Suprapubic skin (tissue), 3 donors: ENCODE measurements around the gene HCN2.
"Not testable (repeated sequence)": the region's sequence is repeated elsewhere in the genome, so short reads cannot be mapped to it uniquely, and the experiment has no call there.

Source experiments
- EP300 ChIP-seq: sonication (generic); formaldehyde crosslinking; IDR thresholded peaks from one replicate; pipeline ENCODE4 v1.6.1; 2017; ENCODE audit warnings: antibody characterized with exemption
- POLR2A ChIP-seq, 2 donors: fragments of 450-650 bp; IDR thresholded peaks; one replicate each; pipeline ENCODE4 v1.6.1; 2017; ENCODE audit warnings: antibody characterized with exemption in 2 of 2, mild to moderate bottlenecking in 2 of 2, moderate library complexity in 2 of 2
- TF ChIP-seq, protein P1 (sequence below), 2 donors: fragments of 200-600 bp in 1 of 2; fragments of 450-650 bp in 1 of 2; sonication (generic) in 1 of 2; IDR thresholded peaks; one replicate each; pipeline ENCODE4 v1.5.1; 2016 to 2019; ENCODE audit warnings: antibody characterized with exemption in 2 of 2, mild to moderate bottlenecking in 1 of 2, moderate library complexity in 1 of 2

DNA sequence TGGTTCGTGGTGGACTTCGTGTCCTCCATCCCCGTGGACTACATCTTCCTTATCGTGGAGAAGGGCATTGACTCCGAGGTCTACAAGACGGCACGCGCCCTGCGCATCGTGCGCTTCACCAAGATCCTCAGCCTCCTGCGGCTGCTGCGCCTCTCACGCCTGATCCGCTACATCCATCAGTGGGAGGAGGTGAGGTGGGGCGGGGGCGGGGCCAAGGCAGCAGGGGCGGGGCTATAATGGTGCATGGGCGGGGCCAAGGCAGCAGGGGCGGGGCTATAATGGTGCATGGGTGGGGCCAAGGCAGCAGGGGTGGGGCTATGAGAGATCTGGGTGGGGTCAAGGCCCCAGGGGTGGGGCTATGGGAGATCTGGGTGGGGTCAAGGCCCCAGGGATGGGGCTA, 14.1 kb downstream of the HCN2 start:
- TF ChIP-seq EP300; POLR2A (IDR thresholded peaks at IDR 0.05): not testable (repeated sequence)
- TF ChIP-seq, protein P1, sequence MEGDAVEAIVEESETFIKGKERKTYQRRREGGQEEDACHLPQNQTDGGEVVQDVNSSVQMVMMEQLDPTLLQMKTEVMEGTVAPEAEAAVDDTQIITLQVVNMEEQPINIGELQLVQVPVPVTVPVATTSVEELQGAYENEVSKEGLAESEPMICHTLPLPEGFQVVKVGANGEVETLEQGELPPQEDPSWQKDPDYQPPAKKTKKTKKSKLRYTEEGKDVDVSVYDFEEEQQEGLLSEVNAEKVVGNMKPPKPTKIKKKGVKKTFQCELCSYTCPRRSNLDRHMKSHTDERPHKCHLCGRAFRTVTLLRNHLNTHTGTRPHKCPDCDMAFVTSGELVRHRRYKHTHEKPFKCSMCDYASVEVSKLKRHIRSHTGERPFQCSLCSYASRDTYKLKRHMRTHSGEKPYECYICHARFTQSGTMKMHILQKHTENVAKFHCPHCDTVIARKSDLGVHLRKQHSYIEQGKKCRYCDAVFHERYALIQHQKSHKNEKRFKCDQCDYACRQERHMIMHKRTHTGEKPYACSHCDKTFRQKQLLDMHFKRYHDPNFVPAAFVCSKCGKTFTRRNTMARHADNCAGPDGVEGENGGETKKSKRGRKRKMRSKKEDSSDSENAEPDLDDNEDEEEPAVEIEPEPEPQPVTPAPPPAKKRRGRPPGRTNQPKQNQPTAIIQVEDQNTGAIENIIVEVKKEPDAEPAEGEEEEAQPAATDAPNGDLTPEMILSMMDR (IDR thresholded peaks at IDR 0.05), result not testable (repeated sequence)
